Spinal cord (tissue), 10 donors: ENCODE measurements around the gene LOXHD1. TPM values are rescaled to one million over a fixed set of nuclear protein-coding genes. Genes with fewer than 3 reads are reported as not detected.

Experiments
- DNase-seq, 6 donors: peaks; one replicate each; pipeline versions ENCODE4 v3.0.0 to v3.0.0-alpha.2; 2013 to 2015; ENCODE audit warnings: low spot score in 6 of 6, low read depth in 4 of 6
- H3K27ac ChIP-seq: one replicate; pipeline ENCODE4 v1.5.1; 2013; ENCODE audit warnings: low read depth, low read length, control low read depth
- H3K27me3 ChIP-seq: one replicate; pipeline ENCODE4 v1.6.1; 2013; ENCODE audit warnings: low read length; ENCODE audit not compliant: control insufficient read depth, insufficient read depth
- H3K36me3 ChIP-seq: one replicate; pipeline ENCODE4 v1.6.1; 2013; ENCODE audit warnings: low read length; ENCODE audit not compliant: control insufficient read depth, insufficient read depth
- H3K4me1 ChIP-seq: one replicate; pipeline ENCODE4 v1.6.1; 2013; ENCODE audit warnings: low read length; ENCODE audit not compliant: control insufficient read depth, insufficient read depth
- H3K4me3 ChIP-seq: one replicate; pipeline ENCODE4 v1.5.1; 2013; ENCODE audit warnings: low read depth, low read length, control low read depth
- H3K9me3 ChIP-seq: one replicate; pipeline ENCODE4 v1.6.1; 2013; ENCODE audit warnings: low read length; ENCODE audit not compliant: control insufficient read depth, insufficient read depth
- WGBS: methylation state at CpG from one replicate; pipeline ENCODE4 v1.1.5; 2013; ENCODE audit warnings: missing lambda C conversion rate; ENCODE audit not compliant: insufficient coverage; 5-methylcytosine and 5-hydroxymethylcytosine counted together
- polyA plus RNA-seq, 2 donors: library from polyadenylated mRNA; unstranded; fragments of 120-200 nt; gene quantifications; one replicate each; pipeline ENCODE4 v1.2.1, GENCODE V29; 2013; ENCODE audit not compliant: insufficient read length in 2 of 2
- total RNA-seq, 2 donors: library from RNA; depleted of rRNA in 1 of 2; stranded (reverse); fragments of 120-200 nt in 1 of 2; fragments of >200 nt in 1 of 2; gene quantifications; one replicate each; pipeline versions ENCODE4 v1.2.3 to v1.2.4, GENCODE V29; 2013 to 2014
- donor health status: healthy.

LOXHD1 gene
- total and polyA plus RNA-seq, 4 donors = 0.14 to 0.29 (median 0.21) TPM

DNA sequence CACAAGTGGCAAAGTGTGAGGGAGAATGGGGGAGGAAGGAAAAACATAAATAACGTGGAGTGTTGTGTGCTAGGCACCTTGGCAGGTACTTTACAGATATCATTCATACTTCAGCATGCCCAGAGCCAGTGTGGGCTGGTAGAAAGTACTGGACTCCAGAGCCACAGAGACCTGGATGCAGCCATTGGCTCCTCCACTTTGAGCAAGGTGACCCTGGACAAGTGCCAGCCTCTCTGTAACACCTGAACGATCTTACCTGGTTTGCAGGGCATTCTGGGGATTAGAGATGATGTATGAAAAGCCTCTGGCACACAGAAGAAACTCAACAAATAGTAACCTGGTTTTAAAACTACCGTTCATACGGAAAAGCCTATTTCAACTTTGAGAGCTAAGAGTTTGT, 6.3 kb downstream of the LOXHD1 start:
- Histone ChIP-seq H3K27me3 (no peaks in the 10 kb centered on the region), H3K4me1 (no peaks in the 10 kb centered on the region), H3K27ac (no peak overlapping the region), H3K4me3 (no peak overlapping the region), H3K9me3 (no peaks in the 10 kb centered on the region), H3K36me3 (no peaks in the 10 kb centered on the region)
- no CpG with 5 or more reads among the region's 4 CpGs for WGBS
- no peak for DNase-seq

GRCh38 chr18:46649071-46649862, 7.8 kb downstream of the LOXHD1 start:
- no peak for DNase-seq
- no peaks in the 10 kb centered on the region for H3K27me3 ChIP-seq
- H3K36me3 ChIP-seq = no peaks in the 10 kb centered on the region
- H3K27ac ChIP-seq = no peak overlapping the region
- 86% methylated on average over 12 of the region's 12 CpGs for WGBS
- no peaks in the 10 kb centered on the region for H3K9me3 ChIP-seq
- H3K4me1 ChIP-seq = no peaks in the 10 kb centered on the region
- no peak overlapping the region for H3K4me3 ChIP-seq

DNA sequence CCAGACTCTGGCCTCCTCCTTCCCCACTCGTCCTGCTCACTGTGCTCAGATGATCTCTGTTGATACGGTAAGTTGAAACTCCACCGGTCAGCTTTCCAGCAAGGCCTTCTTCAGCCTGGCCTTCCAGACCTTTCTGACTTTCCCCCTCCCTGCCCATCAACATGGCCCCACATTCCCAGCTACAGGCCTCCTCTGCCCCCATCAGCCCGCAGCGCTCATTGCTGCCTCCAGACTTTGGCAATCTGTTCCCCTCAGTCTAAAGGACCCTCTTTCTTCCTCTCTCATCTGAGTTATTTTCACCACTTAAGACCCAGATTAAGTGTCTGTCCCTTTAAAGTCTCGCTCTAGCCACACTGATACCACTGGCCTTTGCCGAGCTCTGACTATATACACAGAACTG, 10.6 kb downstream of the LOXHD1 start:
- H3K4me3 ChIP-seq = no peak overlapping the region
- 80% methylated on average over 7 of the region's 7 CpGs for WGBS

DNA sequence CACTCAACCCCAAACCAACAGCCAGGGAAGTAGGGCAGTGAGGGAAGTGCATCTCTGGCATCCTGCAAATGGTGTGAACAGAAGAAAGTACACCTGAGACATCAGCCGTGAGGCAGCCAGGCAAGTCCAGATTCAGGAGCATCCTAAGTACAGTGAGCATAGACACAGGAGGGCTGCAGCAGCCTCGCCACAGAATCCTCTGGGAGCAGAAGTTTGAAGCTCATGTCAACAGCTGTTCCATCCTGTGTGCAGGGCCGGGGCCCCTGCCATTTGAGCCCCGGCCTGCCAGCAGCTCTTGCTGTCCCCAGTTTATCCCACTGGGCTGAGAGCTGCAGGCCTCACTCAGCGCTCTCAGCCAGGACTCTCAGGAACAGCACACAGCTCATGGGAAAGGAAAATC, 14.5 kb downstream of the LOXHD1 start:
- WGBS = 71% methylated on average over 5 of the region's 5 CpGs
- Histone ChIP-seq H3K36me3 (no peaks in the 10 kb centered on the region), H3K4me1 (no peaks in the 10 kb centered on the region), H3K4me3 (no peak overlapping the region), H3K27ac (no peak overlapping the region), H3K9me3 (no peaks in the 10 kb centered on the region), H3K27me3 (no peaks in the 10 kb centered on the region)
- DNase-seq = no peak

More for the DNA sequence above, 10.6 kb downstream of the LOXHD1 start:
- no peak for DNase-seq
- no peaks in the 10 kb centered on the region for H3K4me1 ChIP-seq
- no peaks in the 10 kb centered on the region for H3K36me3 ChIP-seq
- no peak overlapping the region for H3K27ac ChIP-seq
- H3K9me3 ChIP-seq = no peaks in the 10 kb centered on the region
- no peaks in the 10 kb centered on the region for H3K27me3 ChIP-seq

DNA sequence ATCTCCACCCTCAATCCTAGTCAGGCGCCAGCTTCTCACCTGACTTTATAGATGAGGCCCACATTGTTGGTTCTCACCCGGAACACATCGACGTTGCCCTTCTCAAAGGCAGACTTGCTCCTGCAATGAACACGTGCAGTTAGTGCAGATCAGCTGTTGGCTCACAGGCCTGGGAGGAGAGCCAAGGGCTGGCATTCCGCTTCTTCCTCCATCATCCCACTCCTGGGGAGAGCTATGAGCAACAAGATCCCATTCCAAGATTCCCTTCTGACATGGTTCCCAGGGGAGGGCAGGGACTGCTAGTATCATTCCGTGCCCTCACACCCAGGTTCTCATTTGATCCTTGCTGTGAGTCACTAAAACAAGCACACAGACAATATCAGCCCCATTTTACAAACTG, 15.1 kb downstream of the LOXHD1 start:
- H3K36me3 ChIP-seq = no peaks in the 10 kb centered on the region
- H3K4me3 ChIP-seq = no peak overlapping the region
- H3K27me3 ChIP-seq = no peaks in the 10 kb centered on the region
- 70% methylated on average over 7 of the region's 7 CpGs for WGBS
- H3K27ac ChIP-seq = no peak overlapping the region
- H3K9me3 ChIP-seq = no peaks in the 10 kb centered on the region
- DNase-seq = peak in 2 of 6 donors; percentile 35 to 72
- H3K4me1 ChIP-seq = no peaks in the 10 kb centered on the region

GRCh38 chr18:46639386-46639785, 17.6 kb downstream of the LOXHD1 start:
- WGBS = 94% methylated on average over 6 of the region's 6 CpGs
- Histone ChIP-seq H3K9me3 (no peaks in the 10 kb centered on the region), H3K27me3 (no peaks in the 10 kb centered on the region), H3K4me1 (no peaks in the 10 kb centered on the region), H3K4me3 (no peak overlapping the region), H3K27ac (no peak overlapping the region), H3K36me3 (no peaks in the 10 kb centered on the region)
- DNase-seq = no peak

DNA sequence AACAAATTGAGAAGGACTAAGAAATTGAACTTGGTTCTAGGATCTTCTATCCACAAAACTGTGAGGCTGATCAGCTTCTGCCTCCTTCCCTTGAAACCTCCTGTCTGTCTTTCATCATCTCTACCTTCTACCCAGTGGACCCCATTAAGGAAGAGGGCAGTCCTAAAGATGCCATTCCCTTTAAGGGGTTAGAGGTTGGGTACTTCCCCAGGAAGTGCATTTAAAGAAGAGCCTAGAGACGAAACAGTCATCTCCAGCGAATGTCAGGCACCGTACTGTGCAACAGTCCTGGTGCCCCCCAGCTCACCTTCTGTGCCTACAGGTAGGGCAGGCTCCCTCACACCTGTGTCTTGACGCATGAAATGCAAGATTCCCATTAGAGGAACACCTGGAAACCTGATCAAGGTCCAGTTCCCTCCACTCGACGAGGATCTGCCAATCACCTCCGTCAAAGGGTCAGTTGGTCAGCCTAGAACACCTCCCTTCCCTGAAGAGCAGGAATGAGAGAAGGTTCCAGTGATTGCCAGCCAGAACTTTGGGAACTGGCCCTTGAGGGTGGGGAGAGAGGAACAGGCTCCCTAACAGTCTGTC, 20.9 kb downstream of the LOXHD1 start:
- H3K9me3 ChIP-seq = no peaks in the 10 kb centered on the region
- no peaks in the 10 kb centered on the region for H3K36me3 ChIP-seq
- no peaks in the 10 kb centered on the region for H3K4me1 ChIP-seq
- no peak overlapping the region for H3K27ac ChIP-seq
- no peak overlapping the region for H3K4me3 ChIP-seq
- 84% methylated on average over 7 of the region's 7 CpGs for WGBS
- no peaks in the 10 kb centered on the region for H3K27me3 ChIP-seq
- no peak for DNase-seq

DNA sequence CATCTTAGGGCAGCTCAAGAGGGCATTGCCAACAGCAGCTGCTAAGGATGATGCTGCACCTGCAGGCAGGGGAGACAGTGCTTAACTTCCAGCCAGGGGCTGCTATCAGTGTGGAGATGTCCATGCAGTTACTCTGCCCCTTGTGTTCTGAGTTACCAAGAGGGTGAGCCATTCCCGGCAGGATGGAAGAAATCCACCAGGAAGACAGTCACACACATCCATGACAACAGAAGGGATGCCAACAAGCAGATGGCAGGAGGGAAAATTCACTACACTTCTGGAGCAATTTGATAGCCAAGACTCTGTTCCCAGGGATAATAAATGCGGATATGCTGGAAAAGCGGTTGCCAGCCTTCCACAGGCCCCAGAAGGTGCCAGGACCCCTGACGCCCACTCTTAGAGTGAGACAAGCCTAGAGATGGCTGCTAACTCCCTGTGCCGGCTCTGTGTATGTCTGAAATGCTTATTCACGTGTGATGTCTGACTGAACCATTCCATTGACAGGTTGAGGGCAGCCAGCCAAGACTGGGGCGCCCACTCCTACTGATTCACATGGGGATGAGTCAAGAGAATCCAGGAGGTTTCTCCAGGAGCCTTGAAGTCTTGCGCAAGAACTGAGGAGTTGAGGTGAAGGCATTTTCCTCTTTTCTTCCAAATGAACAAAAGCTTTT, 24.5 kb downstream of the LOXHD1 start:
- H3K9me3 ChIP-seq = no peaks in the 10 kb centered on the region
- 72% methylated on average over 7 of the region's 8 CpGs for WGBS
- H3K36me3 ChIP-seq = no peaks in the 10 kb centered on the region
- H3K4me3 ChIP-seq = no peak overlapping the region
- peak in 1 of 6 donors; percentile 89 for DNase-seq
- H3K27ac ChIP-seq = no peak overlapping the region
- H3K4me1 ChIP-seq = peaks cover 3% of the 10 kb centered on the region
- H3K27me3 ChIP-seq = no peaks in the 10 kb centered on the region

- Histone ChIP-seq H3K9me3 (no peaks in the 10 kb centered on the region), H3K36me3 (no peaks in the 10 kb centered on the region), H3K27me3 (no peaks in the 10 kb centered on the region), H3K4me3 (no peak overlapping the region), H3K4me1 (peaks cover 3% of the 10 kb centered on the region), H3K27ac (no peak overlapping the region)
- WGBS = no CpG with 5 or more reads among the region's 3 CpGs
- no peak for DNase-seq
Observed at GRCh38 chr18:46630991-46631390, 26.0 kb downstream of the LOXHD1 start.
